Endometrial microvascular endothelial cells (primary cell): ENCODE measurements around the gene LYG1. TPM values are rescaled to one million over a fixed set of nuclear protein-coding genes. Genes with fewer than 3 reads are reported as not detected.
"Not testable (repeated sequence)": the region's sequence is repeated elsewhere in the genome, so short reads cannot be mapped to it uniquely, and the experiment has no call there.

Experiments used
- in situ Hi-C: cut with HindIII; loops from 2 replicates; pipeline ENCODE4 v1.10.0; 2017; ENCODE audit warnings: low sequenced_read_pairs, low pct_unique_long_range_greater_than_20kb; ENCODE audit errors: inconsistent ontology term
- total RNA-seq: library from RNA; depleted of rRNA; stranded (reverse); fragments of >200 nt; gene quantifications from one replicate; pipeline ENCODE4 v1.2.3, GENCODE V29; 2015; ENCODE audit errors: inconsistent ontology term

Gene LYG1
- total RNA-seq: not detected

GRCh38 chr2:99301097-99301496 is at the start of gene LYG1:
Gene LYG1 (minus strand): TSS chr2:99301197. CDS start chr2:99295670, 5,527 bp downstream.
- in situ Hi-C loops: not testable (repeated sequence)

- in situ Hi-C loops: no loop called here
Observed at GRCh38 chr2:99350194-99350593, 49.2 kb upstream of the LYG1 start.

GRCh38 chr2:99348173-99348572 is 47.2 kb upstream of the LYG1 start:
- in situ Hi-C loops: no loop called here

- in situ Hi-C loops: no loop called here
Observed at GRCh38 chr2:99346218-99346617, 45.2 kb upstream of the LYG1 start.

GRCh38 chr2:99345446-99345845 is 44.4 kb upstream of the LYG1 start:
- in situ Hi-C loops: not testable (repeated sequence)

- in situ Hi-C loops: no loop called here
Observed at GRCh38 chr2:99342536-99342935, 41.5 kb upstream of the LYG1 start.

- in situ Hi-C loops: no loop called here
Observed at GRCh38 chr2:99340669-99341236, 39.8 kb upstream of the LYG1 start.

GRCh38 chr2:99338029-99338585 is 37.1 kb upstream of the LYG1 start:
- in situ Hi-C loops: no loop called here

GRCh38 chr2:99337113-99338028 is 36.4 kb upstream of the LYG1 start, which contains the start of gene EIF5B:
Gene EIF5B (plus strand): TSS chr2:99337389. CDS start chr2:99337555, 166 bp downstream.
- in situ Hi-C loops: no loop called here

GRCh38 chr2:99336804-99337112 is 35.8 kb upstream of the LYG1 start:
- in situ Hi-C loops: no loop called here

GRCh38 chr2:99335911-99336803 is 35.2 kb upstream of the LYG1 start, which contains the start of gene TXNDC9:
Gene TXNDC9 (minus strand): TSS chr2:99336333. CDS start chr2:99333210, 3,123 bp downstream.
- in situ Hi-C loops: no loop called here

- in situ Hi-C loops: no loop called here
Observed at GRCh38 chr2:99325384-99325783, 24.4 kb upstream of the LYG1 start.

- in situ Hi-C loops: not testable (repeated sequence)
Observed at GRCh38 chr2:99317873-99318200, 16.8 kb upstream of the LYG1 start.

GRCh38 chr2:99317161-99317872 is 16.3 kb upstream of the LYG1 start:
- in situ Hi-C loops: no loop called here

- in situ Hi-C loops: no loop called here
Observed at GRCh38 chr2:99299580-99299979, 1.4 kb downstream of the LYG1 start.

- in situ Hi-C loops: no loop called here
Observed at GRCh38 chr2:99297994-99298393, 3.0 kb downstream of the LYG1 start.

- in situ Hi-C loops: no loop called here
Observed at GRCh38 chr2:99285526-99285925, 15.5 kb downstream of the LYG1 start.

- in situ Hi-C loops: no loop called here
Observed at GRCh38 chr2:99279969-99280695, 20.9 kb downstream of the LYG1 start.
